Activated T-cell treated with anti-CD3 and anti-CD28 coated beads, Interleukin-2, amount 50 U/mL, for 72 hours (primary cell): ENCODE data around the gene PHIP. TPM values are rescaled to one million over a fixed set of nuclear protein-coding genes. Genes with fewer than 3 reads are reported as not detected.
"Not testable (repeated sequence)": the region's sequence is repeated elsewhere in the genome, so short reads cannot be mapped to it uniquely, and the experiment has no call there.

Source experiments
- ATAC-seq, 2 donors: fragments of 150-1000 bp; cut with Tn5 transposase; replicated peaks in 1 of 2; 2 replicates each; pipeline ENCODE4 v1.10.0; 2021; ENCODE audit warnings: moderate library complexity in 2 of 2, mild to moderate bottlenecking in 1 of 2
- DNase-seq, 2 donors: peaks; one replicate each; pipeline ENCODE4 v3.0.0; 2021 to 2022; ENCODE audit warnings: mixed read lengths in 1 of 2
- H3K27ac Mint-ChIP-seq: one replicate; pipeline ENCODE4 v1.8.0; 2022; ENCODE audit warnings: mild to moderate bottlenecking, moderate library complexity, mixed read lengths
- H3K27me3 Mint-ChIP-seq: one replicate; pipeline ENCODE4 v1.8.0; 2022; ENCODE audit warnings: low read depth, mixed read lengths
- H3K36me3 Mint-ChIP-seq, 2 donors: one replicate each; pipeline ENCODE4 v1.8.0; 2022; ENCODE audit warnings: mixed read lengths in 2 of 2, mild to moderate bottlenecking in 1 of 2; ENCODE audit not compliant: insufficient read depth in 2 of 2
- H3K4me1 Mint-ChIP-seq: one replicate; pipeline ENCODE4 v1.8.0; 2022; ENCODE audit warnings: low read depth, mixed read lengths
- H3K4me3 Mint-ChIP-seq, 2 donors: one replicate each; pipeline ENCODE4 v1.8.0; 2022; ENCODE audit warnings: mild to moderate bottlenecking in 2 of 2, mixed read lengths in 2 of 2, moderate library complexity in 2 of 2
- H3K9me3 Mint-ChIP-seq, 2 donors: one replicate each; pipeline ENCODE4 v1.8.0; 2022; ENCODE audit warnings: mixed read lengths in 2 of 2
- total RNA-seq, 2 donors: library from RNA; stranded (reverse); gene quantifications; one replicate each; pipeline ENCODE4 v1.2.3, GENCODE V29; 2022

The PHIP gene
- 10 to 100 TPM; 36.4 to 37.1 TPM for total RNA-seq

DNA sequence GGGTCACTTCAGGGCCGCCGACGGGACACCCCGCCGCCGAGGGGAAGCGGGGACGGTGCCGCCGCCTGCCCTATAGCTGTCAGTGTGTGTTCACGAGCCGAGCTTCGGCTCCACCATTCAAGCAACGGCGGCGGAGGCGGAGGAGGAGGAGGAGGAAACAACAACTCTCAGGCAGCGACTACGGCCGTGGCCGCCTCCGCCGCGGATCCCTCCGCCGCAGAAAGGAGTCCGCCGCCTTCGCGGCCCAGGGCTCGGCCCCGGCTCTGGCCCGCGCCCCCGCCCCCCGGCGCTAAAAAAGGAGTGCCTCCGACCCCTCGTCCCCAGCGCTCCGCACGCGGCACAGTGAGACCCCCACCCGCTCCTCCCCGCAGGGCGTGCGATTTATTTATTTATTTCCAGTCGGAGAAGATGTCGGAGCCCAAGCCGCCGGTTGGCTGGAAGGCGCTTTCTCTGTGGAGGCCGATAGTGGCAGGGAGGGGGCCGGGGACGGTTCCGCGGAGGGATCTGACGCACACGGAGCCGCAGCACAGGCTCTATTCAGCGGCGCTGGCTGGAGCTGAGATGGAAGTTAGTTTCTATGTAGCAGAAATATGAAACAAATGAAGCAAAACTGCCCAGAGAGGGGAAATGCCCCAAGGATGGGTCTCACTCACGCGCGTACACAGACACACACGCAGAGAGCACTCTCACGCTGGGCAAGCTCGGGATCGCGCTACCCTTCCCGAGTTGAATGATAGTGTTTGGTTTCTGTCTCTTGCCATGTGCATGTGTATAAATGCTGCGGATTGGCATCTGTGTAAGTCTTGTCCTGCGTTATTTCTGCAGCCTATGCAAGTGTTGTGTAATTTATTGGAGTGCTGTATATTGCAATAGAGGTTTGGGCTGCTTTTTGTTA is at the start of gene PHIP:
PHIP (minus strand) TSS at position 180 of the 895 bp plus-strand sequence. CDS start 186 bp downstream, outside the sequence.
- Mint-ChIP-seq H3K4me1 (peaks cover 36% of the 10 kb centered on the region), H3K9me3 (no peaks in the 10 kb centered on the region), H3K36me3 (peaks cover 8 to 10% of the 10 kb centered on the region in 2 donors), H3K27ac (peak within 1 kb of the TSS; percentile 90), H3K27me3 (peaks cover 15% of the 10 kb centered on the region), H3K4me3 (peak within 1 kb of the TSS; percentile 92 to 97)
- peak; percentile 90 to 92 for DNase-seq
- peak; percentile 82 to 84 for ATAC-seq

DNA sequence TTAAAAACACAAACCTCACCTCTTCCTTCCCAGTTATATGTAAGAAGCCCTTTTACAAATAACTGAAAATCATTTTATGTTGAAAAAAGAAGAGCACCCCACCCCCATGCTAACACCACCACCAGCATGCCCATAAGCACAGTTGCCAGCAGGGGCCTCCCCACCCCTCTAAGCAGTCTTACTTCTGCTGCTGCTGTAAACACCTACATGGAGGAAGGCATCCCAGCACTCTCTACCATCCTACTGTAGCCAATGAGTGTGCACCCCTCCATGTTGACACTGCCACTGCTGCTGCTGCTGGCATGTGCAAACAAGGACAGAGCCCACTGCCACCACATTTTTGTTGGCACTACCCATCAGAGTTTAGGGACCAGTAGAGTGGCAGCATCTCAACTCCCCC is 49.6 kb upstream of the PHIP start:
- H3K4me1 Mint-ChIP-seq = no peaks in the 10 kb centered on the region
- no peak overlapping the region for H3K4me3 Mint-ChIP-seq
- ATAC-seq = no peak
- no peak overlapping the region for H3K27ac Mint-ChIP-seq
- no peaks in the 10 kb centered on the region for H3K9me3 Mint-ChIP-seq
- no peaks in the 10 kb centered on the region for H3K36me3 Mint-ChIP-seq
- H3K27me3 Mint-ChIP-seq = peaks cover 20% of the 10 kb centered on the region
- no peak for DNase-seq

DNA sequence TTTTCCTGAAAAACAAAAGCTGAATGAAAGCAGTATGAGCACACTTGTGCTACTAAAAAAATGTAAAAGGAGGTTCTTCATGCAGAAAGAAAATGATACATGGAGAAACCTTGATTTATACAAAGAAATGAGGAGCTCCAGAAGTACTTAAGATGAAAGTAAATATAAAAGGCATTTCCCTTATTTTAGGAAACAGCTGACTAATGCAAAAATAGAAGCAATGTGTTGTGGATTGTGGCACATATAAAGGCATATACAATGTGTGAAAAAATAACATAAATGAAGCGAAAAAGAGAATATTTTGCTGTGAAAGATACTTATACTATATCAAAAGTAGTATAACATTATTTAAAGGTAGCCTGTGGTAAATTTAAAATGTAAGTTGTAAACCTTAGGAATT is 41.2 kb upstream of the PHIP start:
- H3K4me3 Mint-ChIP-seq = no peak overlapping the region
- H3K27me3 Mint-ChIP-seq = peaks cover 9% of the 10 kb centered on the region
- no peak overlapping the region for H3K27ac Mint-ChIP-seq
- DNase-seq = no peak
- H3K9me3 Mint-ChIP-seq = no peaks in the 10 kb centered on the region
- H3K4me1 Mint-ChIP-seq = no peaks in the 10 kb centered on the region
- H3K36me3 Mint-ChIP-seq = no peaks in the 10 kb centered on the region
- ATAC-seq = no peak

DNA sequence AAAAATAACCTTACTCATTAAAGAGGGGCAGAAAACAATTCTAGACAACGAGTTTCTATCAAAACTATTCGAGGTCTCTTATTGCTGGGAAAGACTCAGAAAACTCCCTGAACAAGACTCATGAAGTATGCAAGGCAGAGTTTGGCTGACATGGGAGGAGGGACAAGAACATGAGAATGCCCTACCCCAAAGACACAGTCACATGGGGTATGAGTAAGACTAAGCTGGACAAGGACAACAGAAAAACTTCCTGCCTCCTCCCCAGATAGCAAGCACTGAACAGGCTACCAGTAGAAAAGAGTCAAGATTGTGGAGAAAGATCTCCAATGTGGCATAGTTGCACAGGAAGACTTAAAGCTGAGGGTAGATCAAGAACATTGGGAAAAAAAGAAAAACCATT is 39.7 kb upstream of the PHIP start:
- no peak for ATAC-seq
- Mint-ChIP-seq H3K27me3 (peaks cover 9% of the 10 kb centered on the region), H3K4me1 (no peaks in the 10 kb centered on the region), H3K4me3 (no peak overlapping the region), H3K9me3 (no peaks in the 10 kb centered on the region), H3K36me3 (no peaks in the 10 kb centered on the region), H3K27ac (no peak overlapping the region)
- DNase-seq = no peak

DNA sequence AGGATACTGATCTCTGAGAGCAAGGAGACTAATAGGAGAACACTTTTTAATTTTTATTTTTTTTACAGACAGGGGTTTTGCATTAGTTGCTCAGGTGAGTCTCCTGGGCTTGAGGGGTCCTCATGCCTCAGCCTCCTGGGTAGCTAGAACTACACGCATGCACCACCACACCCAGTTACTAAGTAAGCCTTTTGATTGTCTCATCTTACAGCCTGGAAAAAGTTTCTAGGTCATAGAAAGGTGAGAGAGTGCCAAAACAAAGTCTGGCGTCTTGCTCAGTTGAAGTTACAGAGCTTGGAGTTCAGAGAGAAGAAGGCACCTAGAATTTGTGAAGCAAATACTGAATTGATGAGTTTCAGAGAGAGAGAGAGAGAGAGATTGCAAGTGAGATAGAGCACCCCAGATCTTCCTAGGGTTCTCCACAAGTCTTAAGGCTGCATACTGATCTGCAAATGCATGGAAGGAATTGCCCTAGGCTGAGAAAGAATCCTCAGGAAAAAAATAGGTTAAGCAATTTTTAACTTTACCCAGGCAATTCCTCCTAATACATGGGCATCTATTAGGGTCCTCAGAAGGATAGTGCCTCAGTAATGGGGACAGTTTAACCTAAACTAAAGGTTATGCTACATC is 37.6 kb upstream of the PHIP start:
- H3K9me3 Mint-ChIP-seq = no peaks in the 10 kb centered on the region
- ATAC-seq (no peak), DNase-seq (no peak)
- H3K27me3 Mint-ChIP-seq = peaks cover 4% of the 10 kb centered on the region
- H3K4me1 Mint-ChIP-seq = no peaks in the 10 kb centered on the region
- no peak overlapping the region for H3K27ac Mint-ChIP-seq
- no peaks in the 10 kb centered on the region for H3K36me3 Mint-ChIP-seq
- H3K4me3 Mint-ChIP-seq = no peak overlapping the region

DNA sequence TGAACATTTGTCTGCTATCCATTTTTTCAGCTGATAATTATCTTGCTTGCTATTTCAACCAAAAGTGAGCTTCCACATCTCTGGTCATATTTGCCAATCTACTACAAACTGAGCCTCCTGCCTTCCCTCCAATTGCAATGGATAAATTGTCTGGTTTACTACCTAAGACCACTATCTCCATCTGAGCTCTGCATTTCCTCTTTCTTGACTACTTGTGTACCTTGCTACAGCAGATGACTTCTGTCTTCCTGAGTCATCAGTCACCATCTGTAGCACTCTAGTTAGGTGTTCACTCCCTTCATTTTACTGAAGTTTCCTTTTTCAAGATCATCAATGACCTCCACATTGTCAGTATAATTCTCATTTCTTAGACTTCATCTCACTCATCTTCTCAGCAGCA is 33.5 kb upstream of the PHIP start:
- Mint-ChIP-seq H3K4me3 (no peak overlapping the region), H3K27me3 (peaks cover 6% of the 10 kb centered on the region), H3K27ac (no peak overlapping the region), H3K36me3 (no peaks in the 10 kb centered on the region), H3K9me3 (no peaks in the 10 kb centered on the region), H3K4me1 (no peaks in the 10 kb centered on the region)
- ATAC-seq (no peak), DNase-seq (no peak)

DNA sequence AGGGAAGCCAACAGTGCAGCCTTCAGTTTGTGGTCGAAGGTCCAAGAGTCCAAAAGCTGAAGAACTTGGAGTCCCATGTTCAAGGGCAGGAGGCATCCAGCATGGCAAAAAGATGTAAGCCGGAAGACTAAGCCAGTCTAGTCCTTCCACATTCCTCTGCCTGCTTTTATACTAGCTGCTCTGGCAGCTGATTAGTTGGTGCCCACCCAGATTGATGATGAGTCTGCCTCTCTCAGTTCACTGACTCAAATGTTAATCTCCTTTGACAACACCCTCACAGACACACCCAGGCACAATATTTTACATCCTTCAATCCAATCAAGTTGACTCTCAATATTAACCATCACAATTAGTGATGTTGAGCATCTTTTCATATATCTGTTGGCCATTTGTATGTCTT is 23.1 kb upstream of the PHIP start:
- no peak for DNase-seq
- peaks cover 13% of the 10 kb centered on the region for H3K27me3 Mint-ChIP-seq
- no peak for ATAC-seq
- no peak overlapping the region for H3K4me3 Mint-ChIP-seq
- H3K9me3 Mint-ChIP-seq = no peaks in the 10 kb centered on the region
- no peaks in the 10 kb centered on the region for H3K36me3 Mint-ChIP-seq
- no peak overlapping the region for H3K27ac Mint-ChIP-seq
- no peaks in the 10 kb centered on the region for H3K4me1 Mint-ChIP-seq

DNA sequence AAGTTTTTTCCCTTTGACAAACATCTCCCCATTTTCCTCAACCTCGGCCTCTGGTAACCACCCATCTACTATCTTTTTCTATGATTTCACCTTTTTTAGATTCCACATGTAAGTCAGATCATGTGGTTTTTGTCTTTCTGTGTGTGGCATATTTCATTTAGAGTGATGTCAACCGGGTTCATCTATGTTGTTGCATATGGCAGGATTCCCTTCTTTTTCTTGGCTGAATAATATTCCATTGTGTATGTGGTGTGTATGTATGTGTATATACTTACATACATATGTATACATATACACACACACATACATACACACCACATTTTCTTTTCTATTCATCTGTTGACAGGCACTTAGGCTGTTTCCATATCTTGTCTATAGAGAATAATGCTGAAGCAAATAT is 22.2 kb upstream of the PHIP start:
- H3K27me3 Mint-ChIP-seq = peaks cover 13% of the 10 kb centered on the region
- ATAC-seq = no peak

DNA sequence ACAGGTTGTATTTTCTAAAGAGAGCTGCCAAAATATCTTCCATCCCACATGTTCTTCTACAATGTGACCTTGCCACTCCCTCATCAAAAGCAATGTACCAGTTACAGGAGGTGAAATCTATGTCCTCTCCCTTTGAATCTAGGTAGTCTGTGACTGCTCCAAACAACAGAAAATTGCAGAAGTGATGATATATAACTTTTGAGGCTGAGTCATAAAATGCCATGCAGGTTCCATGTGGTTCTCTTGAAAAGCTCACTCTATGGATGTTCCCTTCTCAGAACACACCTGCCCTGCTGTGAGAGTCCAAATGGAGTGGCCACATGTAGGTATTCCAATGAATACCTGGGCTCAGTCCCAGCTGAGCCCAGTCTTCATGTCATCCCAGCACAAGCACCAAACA is 16.9 kb upstream of the PHIP start:
- ATAC-seq (no peak), DNase-seq (no peak)
- H3K27ac Mint-ChIP-seq = no peak overlapping the region
- H3K27me3 Mint-ChIP-seq = peaks cover 12% of the 10 kb centered on the region
- H3K4me3 Mint-ChIP-seq = no peak overlapping the region
- no peaks in the 10 kb centered on the region for H3K4me1 Mint-ChIP-seq
- no peaks in the 10 kb centered on the region for H3K36me3 Mint-ChIP-seq
- no peaks in the 10 kb centered on the region for H3K9me3 Mint-ChIP-seq

More for the DNA sequence above, 22.2 kb upstream of the PHIP start:
- H3K4me3 Mint-ChIP-seq = no peak overlapping the region
- no peaks in the 10 kb centered on the region for H3K9me3 Mint-ChIP-seq
- H3K36me3 Mint-ChIP-seq = no peaks in the 10 kb centered on the region
- H3K4me1 Mint-ChIP-seq = no peaks in the 10 kb centered on the region
- DNase-seq = no peak
- H3K27ac Mint-ChIP-seq = no peak overlapping the region

DNA sequence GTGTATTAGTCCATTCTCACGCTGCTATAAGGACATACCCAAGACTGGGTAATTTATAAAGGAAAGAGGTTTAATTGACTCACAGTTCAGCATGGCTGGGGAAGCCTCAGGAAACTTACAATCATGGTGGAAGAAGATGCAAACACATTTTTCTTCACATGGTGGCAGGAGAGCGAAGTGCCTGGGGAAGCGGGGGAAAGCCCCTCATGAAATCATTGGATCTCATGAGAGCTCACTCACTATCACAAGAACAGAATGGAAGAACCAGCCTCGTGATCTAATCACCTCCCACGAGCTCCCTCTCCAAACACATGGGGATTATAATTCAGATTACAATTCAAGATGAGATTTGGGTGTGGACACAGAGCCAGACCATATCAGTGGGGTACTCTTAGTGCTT is 13.7 kb upstream of the PHIP start:
- DNase-seq, H3K36me3 Mint-ChIP-seq, ATAC-seq, H3K4me1 Mint-ChIP-seq, H3K27ac Mint-ChIP-seq, H3K9me3 Mint-ChIP-seq, H3K4me3 Mint-ChIP-seq: not testable (repeated sequence)
- peaks cover 19% of the 10 kb centered on the region for H3K27me3 Mint-ChIP-seq

DNA sequence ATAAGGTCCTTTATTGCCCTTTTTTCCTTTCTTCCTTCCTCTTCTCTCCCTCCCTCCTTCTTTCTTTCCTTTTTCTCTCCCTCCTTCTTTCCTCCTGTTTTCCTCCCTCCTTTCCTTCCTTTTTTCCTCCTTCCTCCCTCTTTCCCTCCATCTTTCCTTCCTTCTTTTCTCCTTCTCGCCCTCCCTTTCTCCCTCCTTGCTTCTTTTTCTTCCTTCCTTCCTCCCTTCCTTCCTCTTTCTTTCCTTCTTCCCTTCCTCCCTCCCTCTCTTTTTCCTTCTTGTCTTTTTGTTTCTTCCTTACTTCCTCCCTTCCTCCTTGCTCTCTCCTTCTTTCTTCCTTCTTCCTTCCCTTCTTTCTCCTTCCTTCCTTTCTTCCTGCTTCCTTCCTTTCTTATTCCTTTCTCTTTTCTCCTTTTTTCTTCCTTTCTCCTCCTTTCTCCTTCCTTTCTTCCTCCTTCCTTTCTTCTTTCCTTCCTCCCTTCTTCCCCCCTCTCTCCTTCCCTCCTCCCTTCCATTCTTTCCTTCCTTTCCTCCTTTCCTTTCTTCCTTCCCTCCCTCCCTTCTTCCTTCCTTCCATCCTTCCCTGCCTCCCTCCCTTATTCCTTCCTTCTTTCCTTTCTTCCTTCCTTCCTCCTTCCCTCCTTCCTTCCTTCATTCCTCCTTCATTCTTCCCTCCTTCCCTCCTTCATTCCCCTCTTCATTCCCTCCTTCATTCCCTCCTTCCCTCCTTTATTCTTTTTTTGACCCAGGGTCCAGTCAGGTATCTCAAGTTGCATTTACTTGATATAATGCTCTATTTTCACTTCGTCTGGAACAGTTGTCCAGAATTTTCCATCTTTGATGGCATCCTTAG is 11.7 kb upstream of the PHIP start:
- Mint-ChIP-seq H3K27ac (no peak overlapping the region), H3K27me3 (peaks cover 25% of the 10 kb centered on the region), H3K9me3 (no peaks in the 10 kb centered on the region), H3K36me3 (no peaks in the 10 kb centered on the region), H3K4me3 (no peak overlapping the region), H3K4me1 (no peaks in the 10 kb centered on the region)
- DNase-seq (no peak), ATAC-seq (no peak)

DNA sequence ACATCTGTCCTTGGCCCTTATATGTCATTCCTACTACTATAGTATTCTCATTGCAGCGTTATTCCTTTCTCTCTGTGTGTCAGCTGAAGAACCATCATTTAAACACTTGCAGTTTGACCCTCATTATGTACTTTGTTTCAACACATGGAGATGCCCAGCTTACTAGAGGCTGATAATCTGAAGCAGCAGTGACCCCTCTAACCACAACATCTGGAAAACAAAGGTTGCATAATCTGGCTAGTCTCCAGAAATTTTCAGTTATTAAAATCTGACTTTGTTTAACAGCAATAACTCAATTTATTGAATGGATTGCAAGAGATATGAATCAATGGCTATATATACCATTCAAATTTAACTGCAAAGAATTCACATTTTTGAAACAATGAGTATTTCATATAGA is 6.6 kb upstream of the PHIP start:
- no peak for ATAC-seq
- Mint-ChIP-seq H3K9me3 (no peaks in the 10 kb centered on the region), H3K4me3 (no peak overlapping the region), H3K36me3 (peaks cover 0 to 2% of the 10 kb centered on the region in 2 donors), H3K27ac (no peak overlapping the region), H3K27me3 (peaks cover 35% of the 10 kb centered on the region), H3K4me1 (no peaks in the 10 kb centered on the region)
- no peak for DNase-seq

DNA sequence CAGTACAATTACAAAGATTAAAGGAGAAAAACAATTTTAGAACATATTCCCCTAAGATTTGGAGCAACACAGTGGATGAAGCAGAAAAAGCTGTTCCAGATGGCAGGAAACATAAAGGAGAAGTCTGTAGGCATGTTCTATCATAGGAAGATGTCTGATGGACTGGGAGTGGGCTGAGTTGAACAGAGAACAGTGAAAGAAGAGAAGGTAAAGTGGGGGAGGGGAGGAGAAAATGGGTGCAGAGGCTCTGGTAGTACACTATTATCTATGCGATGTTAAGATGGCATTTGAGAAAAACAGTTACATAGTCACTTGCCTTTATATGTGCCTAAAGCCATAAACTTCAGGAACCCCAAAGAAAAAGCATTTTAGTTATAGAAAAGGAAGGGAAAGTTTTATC is 4.2 kb upstream of the PHIP start:
- ATAC-seq (no peak), DNase-seq (no peak)
- H3K9me3 Mint-ChIP-seq = no peaks in the 10 kb centered on the region
- peaks cover 9% of the 10 kb centered on the region for H3K4me1 Mint-ChIP-seq
- peaks cover 31% of the 10 kb centered on the region for H3K27me3 Mint-ChIP-seq
- no peak overlapping the region for H3K4me3 Mint-ChIP-seq
- H3K27ac Mint-ChIP-seq = no peak overlapping the region
- H3K36me3 Mint-ChIP-seq = peaks cover 0 to 4% of the 10 kb centered on the region in 2 donors
